SIG-M5 treated with dmso at 0.1 percent for 504 hours (cell line): ENCODE results near the gene ADAT2.
A peak's percentile ranks its signal among the peaks of the same experiment; 100 is the strongest.

Experiments used
- DNase-seq: peaks from one replicate; lab custom pipeline; 2025; ENCODE audit not compliant: unreplicated experiment; lab: John Stamatoyannopoulos, UW

The ADAT2 gene

GRCh38 chr6:143441680-143442545, 8.6 kb downstream of the ADAT2 start:
- DNase-seq: no peak

- no peak for DNase-seq
These were observed 9.5 kb downstream of the ADAT2 start for GRCh38 chr6:143441010-143441409.

GRCh38 chr6:143432588-143432987, 17.9 kb downstream of the ADAT2 start:
- no peak for DNase-seq

- DNase-seq: no peak
These were observed 19.3 kb downstream of the ADAT2 start for GRCh38 chr6:143431226-143431625.

- DNase-seq: no peak
These were observed 20.5 kb downstream of the ADAT2 start for GRCh38 chr6:143429970-143430369.

- peak; percentile 58 for DNase-seq
These were observed 23.2 kb downstream of the ADAT2 start for GRCh38 chr6:143427109-143427817.

GRCh38 chr6:143426026-143426425, 24.5 kb downstream of the ADAT2 start:
- no peak for DNase-seq

- DNase-seq: no peak
These were observed 31.0 kb downstream of the ADAT2 start for GRCh38 chr6:143419526-143419925.

GRCh38 chr6:143414769-143415168, 35.7 kb downstream of the ADAT2 start:
- no peak for DNase-seq

- no peak for DNase-seq
These were observed 39.6 kb downstream of the ADAT2 start for GRCh38 chr6:143410859-143411270.

GRCh38 chr6:143408787-143409162, 41.7 kb downstream of the ADAT2 start:
- DNase-seq: no peak

GRCh38 chr6:143408151-143408786, 42.2 kb downstream of the ADAT2 start:
- no peak for DNase-seq

- DNase-seq: no peak
These were observed 43.8 kb downstream of the ADAT2 start for GRCh38 chr6:143406673-143407072.

GRCh38 chr6:143405373-143406154, 44.9 kb downstream of the ADAT2 start:
- DNase-seq: no peak

GRCh38 chr6:143402721-143403336, 47.7 kb downstream of the ADAT2 start:
- DNase-seq: no peak

- no peak for DNase-seq
These were observed 48.7 kb downstream of the ADAT2 start for GRCh38 chr6:143401636-143402370.

GRCh38 chr6:143401068-143401446, 49.4 kb downstream of the ADAT2 start:
- DNase-seq: no peak

GRCh38 chr6:143400258-143401067, 50.0 kb downstream of the ADAT2 start:
- peak; percentile 19 for DNase-seq

- no peak for DNase-seq
These were observed 50.7 kb downstream of the ADAT2 start for GRCh38 chr6:143399775-143400174.
